ENCODE measurements around the gene USP14. TPM values are rescaled to one million over a fixed set of nuclear protein-coding genes. Genes with fewer than 3 reads are reported as not detected.

The USP14 gene
- polyA plus RNA-seq, 1 donor from 2014 or later = 41.7 TPM

DNA sequence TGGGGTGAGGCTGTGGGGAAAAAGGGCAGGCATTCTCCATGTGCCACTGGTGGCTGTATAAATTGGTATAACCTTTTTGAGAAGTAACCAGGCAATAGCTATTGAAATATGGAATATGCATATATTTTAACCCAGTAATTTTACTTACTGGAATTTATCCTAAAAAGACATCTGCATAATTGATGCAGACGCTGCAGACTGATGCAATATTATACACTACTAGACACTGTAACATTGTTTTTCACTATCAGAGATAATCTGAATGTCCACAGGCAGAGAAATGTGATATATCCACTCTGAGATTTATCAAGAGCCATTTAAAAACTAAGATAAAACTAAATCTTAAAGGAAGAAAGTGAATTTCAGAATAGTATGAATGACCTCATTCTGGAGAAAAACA lies 94.8 kb downstream of the USP14 start:
- no peaks in the 10 kb centered on the region for H4K20me1 ChIP-seq (ENCODE audit: insufficient read depth)
- no peak overlapping the region for H3K4me2 ChIP-seq (ENCODE audit: low read length)
- TF ChIP-seq, protein P1, sequence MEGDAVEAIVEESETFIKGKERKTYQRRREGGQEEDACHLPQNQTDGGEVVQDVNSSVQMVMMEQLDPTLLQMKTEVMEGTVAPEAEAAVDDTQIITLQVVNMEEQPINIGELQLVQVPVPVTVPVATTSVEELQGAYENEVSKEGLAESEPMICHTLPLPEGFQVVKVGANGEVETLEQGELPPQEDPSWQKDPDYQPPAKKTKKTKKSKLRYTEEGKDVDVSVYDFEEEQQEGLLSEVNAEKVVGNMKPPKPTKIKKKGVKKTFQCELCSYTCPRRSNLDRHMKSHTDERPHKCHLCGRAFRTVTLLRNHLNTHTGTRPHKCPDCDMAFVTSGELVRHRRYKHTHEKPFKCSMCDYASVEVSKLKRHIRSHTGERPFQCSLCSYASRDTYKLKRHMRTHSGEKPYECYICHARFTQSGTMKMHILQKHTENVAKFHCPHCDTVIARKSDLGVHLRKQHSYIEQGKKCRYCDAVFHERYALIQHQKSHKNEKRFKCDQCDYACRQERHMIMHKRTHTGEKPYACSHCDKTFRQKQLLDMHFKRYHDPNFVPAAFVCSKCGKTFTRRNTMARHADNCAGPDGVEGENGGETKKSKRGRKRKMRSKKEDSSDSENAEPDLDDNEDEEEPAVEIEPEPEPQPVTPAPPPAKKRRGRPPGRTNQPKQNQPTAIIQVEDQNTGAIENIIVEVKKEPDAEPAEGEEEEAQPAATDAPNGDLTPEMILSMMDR (IDR thresholded peaks at IDR 0.05; ENCODE audit: poor library complexity, severe bottlenecking) = no peak
- no peak for TF ChIP-seq RAD21 (conservative IDR thresholded peaks at IDR 0.05)
- no peak for TF ChIP-seq SMC3 (conservative IDR thresholded peaks at IDR 0.05; ENCODE audit: poor library complexity)
- no peak for TF ChIP-seq POLR2AphosphoS5 (IDR thresholded peaks at IDR 0.05)
- no peak for TF ChIP-seq TAF1 (IDR thresholded peaks at IDR 0.05; ENCODE audit: low read depth)
- TF ChIP-seq EP300 (conservative IDR thresholded peaks at IDR 0.05; ENCODE audit: poor library complexity, severe bottlenecking) = no peak
- no peak for TF ChIP-seq EZH2 (IDR thresholded peaks at IDR 0.05; ENCODE audit: borderline replicate concordance, insufficient read depth, low read length, poor library complexity, severe bottlenecking)
- TF ChIP-seq, protein P2, sequence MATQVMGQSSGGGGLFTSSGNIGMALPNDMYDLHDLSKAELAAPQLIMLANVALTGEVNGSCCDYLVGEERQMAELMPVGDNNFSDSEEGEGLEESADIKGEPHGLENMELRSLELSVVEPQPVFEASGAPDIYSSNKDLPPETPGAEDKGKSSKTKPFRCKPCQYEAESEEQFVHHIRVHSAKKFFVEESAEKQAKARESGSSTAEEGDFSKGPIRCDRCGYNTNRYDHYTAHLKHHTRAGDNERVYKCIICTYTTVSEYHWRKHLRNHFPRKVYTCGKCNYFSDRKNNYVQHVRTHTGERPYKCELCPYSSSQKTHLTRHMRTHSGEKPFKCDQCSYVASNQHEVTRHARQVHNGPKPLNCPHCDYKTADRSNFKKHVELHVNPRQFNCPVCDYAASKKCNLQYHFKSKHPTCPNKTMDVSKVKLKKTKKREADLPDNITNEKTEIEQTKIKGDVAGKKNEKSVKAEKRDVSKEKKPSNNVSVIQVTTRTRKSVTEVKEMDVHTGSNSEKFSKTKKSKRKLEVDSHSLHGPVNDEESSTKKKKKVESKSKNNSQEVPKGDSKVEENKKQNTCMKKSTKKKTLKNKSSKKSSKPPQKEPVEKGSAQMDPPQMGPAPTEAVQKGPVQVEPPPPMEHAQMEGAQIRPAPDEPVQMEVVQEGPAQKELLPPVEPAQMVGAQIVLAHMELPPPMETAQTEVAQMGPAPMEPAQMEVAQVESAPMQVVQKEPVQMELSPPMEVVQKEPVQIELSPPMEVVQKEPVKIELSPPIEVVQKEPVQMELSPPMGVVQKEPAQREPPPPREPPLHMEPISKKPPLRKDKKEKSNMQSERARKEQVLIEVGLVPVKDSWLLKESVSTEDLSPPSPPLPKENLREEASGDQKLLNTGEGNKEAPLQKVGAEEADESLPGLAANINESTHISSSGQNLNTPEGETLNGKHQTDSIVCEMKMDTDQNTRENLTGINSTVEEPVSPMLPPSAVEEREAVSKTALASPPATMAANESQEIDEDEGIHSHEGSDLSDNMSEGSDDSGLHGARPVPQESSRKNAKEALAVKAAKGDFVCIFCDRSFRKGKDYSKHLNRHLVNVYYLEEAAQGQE (IDR thresholded peaks at IDR 0.05; ENCODE audit: borderline replicate concordance) = no peak
- no peak for TF ChIP-seq MXI1 (conservative IDR thresholded peaks at IDR 0.05; ENCODE audit: poor library complexity, severe bottlenecking)
- H3K27me3 ChIP-seq (ENCODE audit: insufficient read depth, low read depth, low read length) = no peaks in the 10 kb centered on the region
- no peak overlapping the region for H3K9ac ChIP-seq (ENCODE audit: low read length)
- no peaks in the 10 kb centered on the region for H3F3A ChIP-seq (ENCODE audit: insufficient read depth, low read length, poor library complexity, severe bottlenecking)
- no peak overlapping the region for H2AFZ ChIP-seq (ENCODE audit: low read depth, low read length)
- no peaks in the 10 kb centered on the region for H3K9me3 ChIP-seq (ENCODE audit: low read length)
- no peaks in the 10 kb centered on the region for H3K9me2 ChIP-seq (ENCODE audit: insufficient read depth, low read length)
- H3K79me2 ChIP-seq (replicated peaks; ENCODE audit: insufficient read depth, low read length) = no peaks in the 10 kb centered on the region
- no peak overlapping the region for H3K27ac ChIP-seq (ENCODE audit: low read length)
- peaks cover 3% of the 10 kb centered on the region for H3K36me3 ChIP-seq (ENCODE audit: insufficient read depth, low read length)
- H3K4me3 ChIP-seq (ENCODE audit: low read length) = no peak overlapping the region

DNA sequence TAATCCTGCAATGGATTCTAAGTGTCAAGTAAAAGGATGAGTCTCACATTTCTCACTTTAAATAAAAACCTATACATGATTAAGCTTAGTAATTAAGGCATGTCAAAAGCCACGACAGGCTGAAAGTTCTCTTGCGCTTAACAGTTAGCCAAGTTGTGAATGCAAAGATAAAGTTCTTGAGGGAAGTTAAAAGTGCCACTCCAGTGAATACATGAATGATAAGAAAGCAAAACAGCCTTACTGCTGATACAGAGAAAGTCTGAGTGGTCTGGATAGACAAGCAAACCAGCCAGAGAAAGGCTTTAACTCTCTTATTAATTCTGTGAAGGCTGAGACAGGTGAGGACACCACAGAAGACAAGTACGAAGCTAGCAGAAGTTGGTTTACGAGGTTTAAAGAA lies 96.8 kb downstream of the USP14 start:
- H3K4me2 ChIP-seq (ENCODE audit: low read length) = no peak overlapping the region
- no peaks in the 10 kb centered on the region for H3K27me3 ChIP-seq (ENCODE audit: insufficient read depth, low read depth, low read length)
- no peak overlapping the region for H3K9ac ChIP-seq (ENCODE audit: low read length)
- TF ChIP-seq EZH2 (IDR thresholded peaks at IDR 0.05; ENCODE audit: borderline replicate concordance, insufficient read depth, low read length, poor library complexity, severe bottlenecking) (no peak), EP300 (conservative IDR thresholded peaks at IDR 0.05; ENCODE audit: poor library complexity, severe bottlenecking) (no peak), RAD21 (conservative IDR thresholded peaks at IDR 0.05) (no peak)
- TF ChIP-seq, protein P1 (IDR thresholded peaks at IDR 0.05; ENCODE audit: poor library complexity, severe bottlenecking) = no peak
- H3F3A ChIP-seq (ENCODE audit: insufficient read depth, low read length, poor library complexity, severe bottlenecking) = no peaks in the 10 kb centered on the region
- no peak overlapping the region for H3K27ac ChIP-seq (ENCODE audit: low read length)
- no peaks in the 10 kb centered on the region for H3K9me3 ChIP-seq (ENCODE audit: low read length)
- H3K9me2 ChIP-seq (ENCODE audit: insufficient read depth, low read length) = no peaks in the 10 kb centered on the region
- H4K20me1 ChIP-seq (ENCODE audit: insufficient read depth) = no peaks in the 10 kb centered on the region
- no peaks in the 10 kb centered on the region for H3K79me2 ChIP-seq (replicated peaks; ENCODE audit: insufficient read depth, low read length)
- H3K36me3 ChIP-seq (ENCODE audit: insufficient read depth, low read length) = no peaks in the 10 kb centered on the region
- no peak overlapping the region for H2AFZ ChIP-seq (ENCODE audit: low read depth, low read length)
- no peak overlapping the region for H3K4me3 ChIP-seq (ENCODE audit: low read length)
